K562 (cell line): ENCODE data around the gene CTBP2. TPM values are rescaled to one million over a fixed set of nuclear protein-coding genes. Genes with fewer than 3 reads are reported as not detected.

Experiments
- ARID1B ChIP-seq: fragments of 450-650 bp; IDR thresholded peaks from 2 replicates; pipeline ENCODE4 v1.6.1; 2016; ENCODE audit warnings: antibody characterized with exemption, mild to moderate bottlenecking, inconsistent platforms
- BACH1 ChIP-seq: fragments of 200-800 bp; sonication (Bioruptor generic); IDR thresholded peaks from 2 replicates; pipeline ENCODE4 v1.6.1; 2016; ENCODE audit warnings: missing genetic modification characterization, missing compliant biosample characterization
- BDP1 ChIP-seq: IDR thresholded peaks from 3 replicates; pipeline ENCODE4 v1.6.1; 2011; ENCODE audit not compliant: insufficient read length, insufficient read depth
- EP400 ChIP-seq: fragments of 450-650 bp; IDR thresholded peaks from 2 replicates; pipeline ENCODE4 v1.6.1; 2017; ENCODE audit warnings: antibody characterized with exemption, mild to moderate bottlenecking, moderate library complexity
- ETV5 ChIP-seq: sonication (generic); formaldehyde crosslinking; IDR thresholded peaks from 2 replicates; pipeline ENCODE4 v1.4.0; 2020; ENCODE audit warnings: low read depth, mild to moderate bottlenecking, missing genetic modification reagents
- KLF13 ChIP-seq: fragments of 450-650 bp; IDR thresholded peaks from 2 replicates; pipeline ENCODE4 v1.6.1; 2016; ENCODE audit warnings: missing genetic modification characterization, low read depth, mild to moderate bottlenecking, missing compliant biosample characterization, moderate library complexity, borderline replicate concordance
- PCBP2 ChIP-seq: fragments of 200-400 bp; formaldehyde crosslinking; IDR thresholded peaks from 2 replicates; pipeline ENCODE4 v1.6.1; 2018; ENCODE audit warnings: low read length, low read depth, mild to moderate bottlenecking, moderate library complexity; ENCODE audit not compliant: poor library complexity, severe bottlenecking
- POLR2B ChIP-seq: fragments of 450-650 bp; IDR thresholded peaks from 2 replicates; pipeline ENCODE4 v1.6.1; 2018; ENCODE audit warnings: low read depth; ENCODE audit not compliant: partially characterized antibody
- RAD21 ChIP-seq, 2 experiments: fragments of 250-450 bp in 1 of 2; fragments of 450-650 bp in 1 of 2; sonication (Bioruptor Pico) in 1 of 2; formaldehyde crosslinking in 1 of 2; IDR thresholded peaks in 1 of 2; conservative IDR thresholded peaks in 1 of 2; 2 replicates each; pipeline versions ENCODE4 v1.4.0 to v1.8.0; 2020 to 2022; ENCODE audit warnings: mild to moderate bottlenecking in 2 of 2, moderate library complexity in 1 of 2
- SIN3A ChIP-seq, 2 experiments: fragments of 150-350 bp in 1 of 2; IDR thresholded peaks; 2 replicates each; pipeline ENCODE4 v1.6.1; 2011 to 2016; ENCODE audit warnings: borderline replicate concordance in 2 of 2, low read depth in 2 of 2, low read length in 2 of 2, mild to moderate bottlenecking in 2 of 2, moderate library complexity in 2 of 2; ENCODE audit not compliant: control insufficient read depth in 1 of 2
- SRSF1 ChIP-seq: fragments of 200-400 bp; formaldehyde crosslinking; IDR thresholded peaks from 2 replicates; pipeline ENCODE4 v1.6.1; 2017; ENCODE audit warnings: mild to moderate bottlenecking, low read depth, low read length, moderate library complexity
- TGIF2 ChIP-seq: sonication (generic); formaldehyde crosslinking; IDR thresholded peaks from 2 replicates; pipeline ENCODE4 v1.8.1; 2022; ENCODE audit warnings: mild to moderate bottlenecking, missing genetic modification reagents, moderate library complexity
- ZNF24 ChIP-seq: fragments of 450-650 bp; IDR thresholded peaks from 2 replicates; pipeline ENCODE4 v1.6.1; 2016
- ZNF584 ChIP-seq: fragments of 200-800 bp; sonication (Bioruptor generic); IDR thresholded peaks from 2 replicates; pipeline ENCODE4 v1.6.1; 2016; ENCODE audit warnings: low read depth, mild to moderate bottlenecking, missing genetic modification characterization, missing compliant biosample characterization
- polyA plus RNA-seq, 8 experiments: library from polyadenylated mRNA; depleted of rRNA in 4 of 8; stranded (reverse) in 5 of 8; unstranded in 3 of 8; fragments of >200 nt; fragmentation: Nextera tagmentation in 2 of 8; fragmentation: Illumina TruSeq in 1 of 8; extraction: Ambion mirVana in 2 of 8; extraction: Trizol in 1 of 8; gene quantifications; 2 replicates each; pipeline versions ENCODE4 v1.2.1 to v1.2.3, GENCODE V29; 2011 to 2014; ENCODE audit warnings: inconsistent platforms in 1 of 8, missing spikeins in 1 of 8
- total RNA-seq, 7 experiments: library from RNA; depleted of rRNA in 6 of 7; stranded (reverse); fragments of >200 nt in 6 of 7; fragmentation: Illumina TruSeq in 2 of 7; extraction: Trizol in 2 of 7; gene quantifications; 2 replicates each; pipeline versions ENCODE4 v1.2.1 to v1.2.3, GENCODE V29; 2011 to 2021; ENCODE audit warnings: low replicate concordance in 1 of 7
- TF ChIP-seq, protein P1 (sequence below): fragments of 250-450 bp; sonication (Bioruptor Pico); IDR thresholded peaks from 2 replicates; pipeline ENCODE4 v1.5.1; 2021; ENCODE audit warnings: mild to moderate bottlenecking
- TF ChIP-seq, protein P2 (sequence below): fragments of 250-450 bp; sonication (Bioruptor Pico); IDR thresholded peaks from 2 replicates; pipeline ENCODE4 v1.5.0; 2020; ENCODE audit warnings: mild to moderate bottlenecking, borderline replicate concordance
- TF ChIP-seq, protein P3 (sequence below): fragments of 450-650 bp; formaldehyde crosslinking; IDR thresholded peaks from 2 replicates; pipeline ENCODE4 v1.4.0; 2020; ENCODE audit warnings: mild to moderate bottlenecking
- TF ChIP-seq, protein P4 (sequence below): fragments of 250-450 bp; sonication (Bioruptor Pico); IDR thresholded peaks from 2 replicates; pipeline ENCODE4 v1.8.0; 2022; ENCODE audit warnings: moderate library complexity, mild to moderate bottlenecking, inconsistent platforms
- TF ChIP-seq, protein P5 (sequence below): fragments of 450-650 bp; formaldehyde crosslinking; IDR thresholded peaks from 2 replicates; pipeline ENCODE4 v1.4.0; 2020; ENCODE audit warnings: mild to moderate bottlenecking, mixed read lengths

CTBP2 gene
- total and polyA plus RNA-seq, 9 of the 15 experiments (the other 6 are each of a cell fraction or from before 2014, with no cell fraction given) = 1.3 to 8.8 (median 5.1) TPM

DNA sequence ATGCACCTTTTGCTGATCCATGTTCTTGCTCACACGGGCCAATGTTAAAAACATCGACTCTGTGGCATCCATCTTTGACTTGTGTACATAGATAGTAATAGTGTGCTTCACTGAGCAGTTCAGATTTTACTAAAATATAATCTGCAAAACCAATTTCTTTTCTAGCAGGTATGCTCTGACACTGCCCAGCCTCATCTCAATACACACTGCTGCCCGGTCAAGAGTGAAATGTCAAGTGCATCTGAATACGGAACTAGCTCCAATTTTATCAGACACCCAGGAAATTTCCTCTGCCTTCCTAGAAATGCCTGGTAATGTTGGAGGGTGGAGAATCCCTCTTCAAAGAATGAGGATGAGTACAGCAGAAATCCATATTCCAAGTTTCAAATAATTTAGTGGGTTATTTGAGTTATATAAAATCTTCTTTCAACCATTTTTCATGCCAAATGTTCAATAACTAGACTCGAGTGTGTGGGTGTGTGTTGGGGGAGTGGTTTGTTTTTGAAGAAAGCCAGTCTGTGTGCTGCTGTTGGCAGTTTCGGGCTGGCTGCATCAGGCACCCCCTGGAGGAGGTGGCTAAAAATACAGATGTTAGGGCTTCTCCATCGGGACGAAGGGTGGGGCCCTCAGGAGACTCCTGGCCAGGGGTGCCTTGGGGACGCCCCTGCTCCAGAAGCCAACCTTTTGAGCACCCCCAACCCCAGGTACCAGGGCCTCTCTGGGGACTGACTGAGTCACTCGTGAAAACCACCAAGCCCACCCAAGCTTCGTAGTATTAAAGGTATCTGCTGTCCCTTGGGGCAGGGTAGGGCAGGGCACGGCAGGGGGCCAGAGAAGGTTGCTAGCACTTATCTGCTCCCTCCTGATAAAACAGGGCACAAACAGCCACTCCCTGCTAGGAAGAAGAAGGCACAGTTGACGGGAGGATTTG lies 15.4 kb downstream of the CTBP2 start (continued):
- TF ChIP-seq, protein P1, sequence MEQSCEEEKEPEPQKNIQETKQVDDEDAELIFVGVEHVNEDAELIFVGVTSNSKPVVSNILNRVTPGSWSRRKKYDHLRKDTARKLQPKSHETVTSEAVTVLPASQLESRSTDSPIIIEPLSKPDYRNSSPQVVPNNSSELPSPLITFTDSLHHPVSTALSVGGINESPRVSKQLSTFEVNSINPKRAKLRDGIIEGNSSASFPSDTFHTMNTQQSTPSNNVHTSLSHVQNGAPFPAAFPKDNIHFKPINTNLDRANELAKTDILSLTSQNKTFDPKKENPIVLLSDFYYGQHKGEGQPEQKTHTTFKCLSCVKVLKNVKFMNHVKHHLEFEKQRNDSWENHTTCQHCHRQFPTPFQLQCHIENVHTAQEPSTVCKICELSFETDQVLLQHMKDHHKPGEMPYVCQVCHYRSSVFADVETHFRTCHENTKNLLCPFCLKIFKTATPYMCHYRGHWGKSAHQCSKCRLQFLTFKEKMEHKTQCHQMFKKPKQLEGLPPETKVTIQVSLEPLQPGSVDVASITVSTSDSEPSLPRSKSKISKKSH = no peak
- TF ChIP-seq ETV5 (no peak), ARID1B (peak; percentile 77), SIN3A (IDR thresholded peaks at IDR 0.05; ENCODE audit: borderline replicate concordance in 2 of 2, control insufficient read depth in 1 of 2, low read depth in 2 of 2, low read length in 2 of 2) (0 out of 4 replicates have a peak, but pooled peaks of 1 of the 2 experiments have one; percentile 18), PCBP2 (no peak), BDP1 (no peak), EP400 (peak; percentile 41; the same call in 1 of the 2 replicates), ZNF584 (CRISPR knock-in tag) (no peak), BACH1 (tag) (no peak), TGIF2 (no peak), POLR2B (no peak), SRSF1 (no peak), ZNF24 (no peak), KLF13 (tag) (no peak), RAD21 (CRISPR knock-in tag; conservative IDR thresholded peaks at IDR 0.05 in 1 of 2, IDR thresholded peaks at IDR 0.05 in 1 of 2) (peak; percentile 22 to 44; a peak in 2 of 4 replicates)
- TF ChIP-seq, protein P2, sequence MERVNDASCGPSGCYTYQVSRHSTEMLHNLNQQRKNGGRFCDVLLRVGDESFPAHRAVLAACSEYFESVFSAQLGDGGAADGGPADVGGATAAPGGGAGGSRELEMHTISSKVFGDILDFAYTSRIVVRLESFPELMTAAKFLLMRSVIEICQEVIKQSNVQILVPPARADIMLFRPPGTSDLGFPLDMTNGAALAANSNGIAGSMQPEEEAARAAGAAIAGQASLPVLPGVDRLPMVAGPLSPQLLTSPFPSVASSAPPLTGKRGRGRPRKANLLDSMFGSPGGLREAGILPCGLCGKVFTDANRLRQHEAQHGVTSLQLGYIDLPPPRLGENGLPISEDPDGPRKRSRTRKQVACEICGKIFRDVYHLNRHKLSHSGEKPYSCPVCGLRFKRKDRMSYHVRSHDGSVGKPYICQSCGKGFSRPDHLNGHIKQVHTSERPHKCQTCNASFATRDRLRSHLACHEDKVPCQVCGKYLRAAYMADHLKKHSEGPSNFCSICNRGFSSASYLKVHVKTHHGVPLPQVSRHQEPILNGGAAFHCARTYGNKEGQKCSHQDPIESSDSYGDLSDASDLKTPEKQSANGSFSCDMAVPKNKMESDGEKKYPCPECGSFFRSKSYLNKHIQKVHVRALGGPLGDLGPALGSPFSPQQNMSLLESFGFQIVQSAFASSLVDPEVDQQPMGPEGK (CRISPR knock-in tag) = no peak
- TF ChIP-seq, protein P3, sequence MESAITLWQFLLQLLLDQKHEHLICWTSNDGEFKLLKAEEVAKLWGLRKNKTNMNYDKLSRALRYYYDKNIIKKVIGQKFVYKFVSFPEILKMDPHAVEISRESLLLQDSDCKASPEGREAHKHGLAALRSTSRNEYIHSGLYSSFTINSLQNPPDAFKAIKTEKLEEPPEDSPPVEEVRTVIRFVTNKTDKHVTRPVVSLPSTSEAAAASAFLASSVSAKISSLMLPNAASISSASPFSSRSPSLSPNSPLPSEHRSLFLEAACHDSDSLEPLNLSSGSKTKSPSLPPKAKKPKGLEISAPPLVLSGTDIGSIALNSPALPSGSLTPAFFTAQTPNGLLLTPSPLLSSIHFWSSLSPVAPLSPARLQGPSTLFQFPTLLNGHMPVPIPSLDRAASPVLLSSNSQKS (CRISPR knock-in tag) = no peak
- TF ChIP-seq, protein P4, sequence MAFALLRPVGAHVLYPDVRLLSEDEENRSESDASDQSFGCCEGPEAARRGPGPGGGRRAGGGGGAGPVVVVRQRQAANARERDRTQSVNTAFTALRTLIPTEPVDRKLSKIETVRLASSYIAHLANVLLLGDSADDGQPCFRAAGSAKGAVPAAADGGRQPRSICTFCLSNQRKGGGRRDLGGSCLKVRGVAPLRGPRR (CRISPR knock-in tag) = no peak
- TF ChIP-seq, protein P5, sequence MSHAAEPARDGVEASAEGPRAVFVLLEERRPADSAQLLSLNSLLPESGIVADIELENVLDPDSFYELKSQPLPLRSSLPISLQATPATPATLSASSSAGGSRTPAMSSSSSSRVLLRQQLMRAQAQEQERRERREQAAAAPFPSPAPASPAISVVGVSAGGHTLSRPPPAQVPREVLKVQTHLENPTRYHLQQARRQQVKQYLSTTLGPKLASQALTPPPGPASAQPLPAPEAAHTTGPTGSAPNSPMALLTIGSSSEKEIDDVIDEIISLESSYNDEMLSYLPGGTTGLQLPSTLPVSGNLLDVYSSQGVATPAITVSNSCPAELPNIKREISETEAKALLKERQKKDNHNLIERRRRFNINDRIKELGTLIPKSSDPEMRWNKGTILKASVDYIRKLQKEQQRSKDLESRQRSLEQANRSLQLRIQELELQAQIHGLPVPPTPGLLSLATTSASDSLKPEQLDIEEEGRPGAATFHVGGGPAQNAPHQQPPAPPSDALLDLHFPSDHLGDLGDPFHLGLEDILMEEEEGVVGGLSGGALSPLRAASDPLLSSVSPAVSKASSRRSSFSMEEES (CRISPR knock-in tag) = no peak
